ENCODE measurements around the gene DNMT3A.

The DNMT3A gene

DNA sequence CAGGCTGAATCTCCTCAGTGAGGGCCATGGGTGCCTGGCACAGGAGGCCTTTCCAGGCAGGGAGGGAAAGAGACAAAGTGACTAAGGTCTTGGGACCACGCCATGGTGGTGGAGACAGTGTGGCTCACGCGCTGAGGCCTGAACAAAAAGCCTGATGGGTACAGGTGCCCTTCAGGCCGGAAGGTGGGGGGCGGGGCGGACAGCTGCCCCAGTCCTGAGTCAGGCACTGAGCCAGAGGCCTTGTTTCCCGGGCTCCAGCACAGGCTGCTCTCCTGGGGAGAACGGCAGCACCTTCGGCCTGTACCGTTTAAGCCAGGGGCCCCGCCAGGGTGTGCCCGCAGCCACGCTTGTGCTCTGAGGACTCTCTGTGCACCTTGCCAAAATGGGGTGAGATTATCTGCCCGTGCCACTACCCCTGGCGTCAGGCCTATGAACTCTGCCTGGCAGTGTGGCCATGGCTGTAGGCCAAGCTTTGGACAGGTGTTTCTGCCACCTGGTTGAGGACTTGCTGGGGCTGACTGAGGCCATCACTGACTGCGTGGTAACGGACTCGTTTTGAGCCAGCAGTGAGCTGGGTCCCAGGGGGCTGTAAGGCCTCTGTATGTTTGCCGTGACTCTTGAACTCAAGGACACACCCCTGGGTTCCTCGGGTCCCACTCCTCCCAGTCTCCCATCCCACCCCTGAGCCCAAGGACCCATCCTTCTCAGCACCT lies 31.7 kb upstream of the DNMT3A start:
- no peak for DNase-seq (ENCODE audit: low read depth in 4 of 4, low spot score in 1 of 4)

DNA sequence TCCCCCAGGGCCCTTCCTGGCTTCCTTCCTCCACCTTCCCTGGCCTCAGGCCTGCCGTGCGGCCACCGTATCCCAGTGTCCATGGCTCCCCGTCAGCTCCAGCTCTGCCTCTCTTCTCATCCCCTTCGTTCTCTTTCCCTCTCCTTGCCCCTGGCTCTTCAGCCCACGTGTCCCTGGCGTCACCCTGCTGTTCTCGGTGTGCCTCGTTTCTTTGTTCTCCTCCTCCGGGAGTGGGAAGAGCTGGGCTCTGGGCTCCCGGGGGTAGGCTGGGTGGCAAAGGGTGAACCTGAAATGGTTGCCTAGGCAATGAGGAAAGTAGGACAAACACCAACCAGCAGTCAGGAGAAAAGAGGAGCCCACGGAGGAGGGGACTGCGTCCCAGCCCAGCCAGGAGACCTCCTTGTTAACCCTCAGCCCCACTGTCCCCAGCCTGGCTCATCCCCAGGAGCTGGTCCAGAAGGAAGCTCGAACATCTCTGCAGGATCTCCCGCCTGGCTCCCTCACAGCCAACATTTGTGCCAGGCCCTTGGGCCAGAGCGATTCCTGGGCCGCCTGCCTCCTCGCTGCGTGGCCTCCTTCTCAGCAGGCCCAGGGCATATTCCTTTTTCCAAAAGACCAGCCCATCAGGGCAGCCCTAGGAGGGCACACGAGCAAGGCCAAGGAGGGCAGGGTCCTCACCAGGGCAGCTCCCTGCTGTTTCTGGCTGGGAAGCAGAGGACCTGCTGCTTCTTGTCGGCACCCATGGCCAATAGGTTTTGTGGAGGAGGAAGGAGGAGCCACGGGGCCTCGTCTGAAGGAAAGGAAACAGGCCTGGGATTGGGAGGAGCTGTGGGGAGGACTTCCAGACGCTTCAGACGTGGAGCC lies 30.9 kb upstream of the DNMT3A start:
- DNase-seq (ENCODE audit: low read depth in 4 of 4, low spot score in 1 of 4) = no peak

DNA sequence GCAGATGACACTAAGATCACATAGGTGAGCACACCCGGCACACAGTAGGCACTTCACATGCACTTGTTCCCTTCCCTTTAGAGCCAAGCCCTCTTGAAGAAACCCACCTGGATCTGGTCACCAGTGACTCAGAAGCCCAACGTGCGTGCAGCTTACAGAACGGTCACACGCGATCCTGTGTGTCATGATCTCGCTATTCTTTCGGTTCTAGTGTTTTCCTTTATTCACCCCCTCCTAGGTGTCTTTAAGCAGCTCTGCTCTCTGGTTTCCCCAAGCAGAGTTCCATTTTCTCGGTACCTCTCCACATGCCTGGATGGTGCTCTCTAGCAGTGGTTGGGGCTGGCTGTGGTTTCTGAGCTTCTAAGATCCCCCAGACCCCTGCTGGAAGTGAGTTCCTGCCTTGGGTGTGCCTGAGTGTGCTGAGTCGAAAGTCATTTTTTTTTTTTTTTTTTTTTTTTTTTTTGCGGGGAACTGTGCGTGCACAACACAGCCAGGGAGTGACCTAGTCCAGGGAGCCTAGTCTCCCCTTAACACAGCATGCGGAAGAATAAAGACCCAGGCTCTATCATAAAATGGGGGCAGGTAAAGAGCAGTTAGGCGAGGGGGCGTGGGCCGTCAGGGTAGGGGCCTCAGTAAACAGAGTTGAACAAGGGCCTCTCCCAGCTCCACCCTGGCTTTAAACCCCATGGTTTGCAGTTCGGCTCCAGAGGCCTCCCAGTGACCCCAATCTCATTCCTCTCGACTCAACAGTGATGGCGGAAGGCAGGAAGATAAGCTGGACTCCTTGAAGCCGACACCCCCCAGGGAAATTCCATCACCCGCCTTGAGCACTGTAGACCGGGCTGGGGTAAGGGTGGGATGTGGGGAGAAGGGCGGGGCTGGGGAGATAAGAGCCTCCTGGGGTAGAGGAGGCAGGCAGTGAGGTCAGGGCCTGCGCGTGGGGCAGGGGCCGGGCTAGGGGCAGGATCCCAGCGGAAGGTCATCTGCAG lies 29.8 kb upstream of the DNMT3A start:
- no peak for DNase-seq (ENCODE audit: low read depth in 4 of 4, low spot score in 1 of 4)

DNA sequence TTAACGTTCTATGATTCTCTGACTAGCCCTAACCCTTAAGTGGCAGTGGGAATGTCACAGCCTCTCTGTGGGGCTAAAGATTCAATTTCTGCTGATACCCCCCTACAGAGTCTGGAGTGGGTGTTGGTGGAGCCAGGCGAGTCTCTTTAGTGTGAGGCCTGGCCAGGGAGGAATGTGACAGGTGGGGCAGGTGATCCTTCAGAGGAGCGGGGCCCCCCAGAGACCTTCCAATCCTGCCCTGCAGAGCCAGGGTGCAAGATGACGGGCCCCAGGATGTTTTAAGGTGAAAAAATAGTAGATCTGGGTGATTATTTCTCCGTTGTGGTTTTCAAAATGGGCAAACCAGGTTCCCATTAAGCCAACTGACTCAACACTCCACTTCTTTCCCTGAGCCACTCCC lies 28.2 kb upstream of the DNMT3A start:
- no peak for DNase-seq (ENCODE audit: low read depth in 4 of 4, low spot score in 1 of 4)

DNA sequence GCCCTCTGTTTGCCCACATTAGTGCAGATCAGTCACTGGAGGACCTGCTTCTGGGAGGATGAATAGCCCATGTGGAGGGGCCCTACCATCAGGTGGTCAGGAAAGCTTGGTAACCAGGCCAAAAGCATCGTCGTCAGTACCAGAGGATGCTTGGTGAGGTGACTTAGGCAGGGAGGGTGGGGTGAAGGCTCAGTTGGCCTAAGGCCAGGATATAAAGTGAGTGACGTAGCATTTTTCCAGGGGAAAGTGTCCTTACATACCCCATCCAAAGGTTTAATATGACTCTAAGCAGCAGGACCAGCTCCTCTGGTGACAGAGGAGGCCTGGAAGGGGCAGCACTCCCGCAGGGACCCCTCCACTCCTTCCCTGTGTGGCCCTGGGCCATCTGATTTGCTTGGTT lies 27.7 kb upstream of the DNMT3A start:
- no peak for DNase-seq (ENCODE audit: low read depth in 4 of 4, low spot score in 1 of 4)

DNA sequence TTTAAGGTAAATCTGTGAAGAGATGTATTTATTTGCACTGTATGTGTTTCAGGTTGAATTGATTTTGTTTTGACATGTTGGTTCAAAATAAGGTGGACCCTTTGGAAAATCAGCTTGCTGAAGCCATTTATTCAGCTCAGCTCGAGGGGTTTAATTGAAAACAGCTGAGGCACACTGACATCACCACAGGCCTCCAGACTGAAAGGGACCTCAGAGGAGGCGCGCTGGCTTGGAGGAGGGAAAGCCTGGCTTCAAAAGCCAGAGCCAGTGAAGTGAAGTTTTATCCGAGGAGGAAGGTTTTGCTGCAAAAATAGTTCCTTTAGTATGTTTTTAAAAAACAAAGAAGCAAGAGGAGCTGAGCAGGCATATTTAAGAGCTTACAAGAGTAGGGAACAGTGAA lies 26.9 kb upstream of the DNMT3A start:
- no peak for DNase-seq (ENCODE audit: low read depth in 4 of 4, low spot score in 1 of 4)

DNA sequence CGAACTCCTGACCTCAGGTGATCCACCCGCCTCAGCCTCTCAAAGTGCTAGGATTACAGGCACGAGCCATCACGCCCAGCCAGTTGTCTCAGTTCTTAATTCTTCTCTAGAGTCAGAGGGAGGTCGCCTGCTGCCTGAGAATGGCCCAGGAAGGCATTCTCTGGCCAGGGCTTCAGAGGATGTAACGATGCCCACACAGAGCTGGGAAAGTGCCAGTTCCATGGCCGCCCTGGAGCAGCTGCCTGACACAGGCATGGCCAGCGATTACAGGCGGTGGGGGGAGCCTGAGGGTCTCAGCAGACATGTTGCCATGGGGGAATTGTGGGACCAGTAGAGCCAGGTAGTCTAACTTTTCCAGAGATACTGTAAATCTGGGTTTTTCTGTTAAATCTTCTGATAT lies 25.6 kb upstream of the DNMT3A start:
- no peak for DNase-seq (ENCODE audit: low read depth in 4 of 4, low spot score in 1 of 4)

DNA sequence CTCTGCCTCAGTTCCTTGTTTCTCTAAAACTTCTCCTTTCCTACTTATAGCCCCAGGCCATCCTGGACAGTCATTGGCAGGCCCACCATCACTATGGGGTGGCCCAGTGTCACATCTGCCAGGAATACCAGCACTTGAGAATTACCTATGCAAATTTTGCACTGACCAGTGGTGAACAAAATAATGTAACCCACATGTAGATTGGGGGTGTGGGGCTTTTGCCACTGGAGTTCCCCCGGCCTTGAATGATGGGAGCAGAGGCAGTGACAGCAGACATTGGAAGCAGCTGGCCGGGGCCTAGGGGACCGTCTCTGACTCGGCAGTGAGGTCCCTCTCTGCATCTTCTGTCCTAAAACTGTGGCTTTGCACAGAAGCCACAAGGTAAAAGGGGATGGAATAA lies 24.9 kb upstream of the DNMT3A start:
- DNase-seq (ENCODE audit: low read depth in 4 of 4, low spot score in 1 of 4) = no peak

DNA sequence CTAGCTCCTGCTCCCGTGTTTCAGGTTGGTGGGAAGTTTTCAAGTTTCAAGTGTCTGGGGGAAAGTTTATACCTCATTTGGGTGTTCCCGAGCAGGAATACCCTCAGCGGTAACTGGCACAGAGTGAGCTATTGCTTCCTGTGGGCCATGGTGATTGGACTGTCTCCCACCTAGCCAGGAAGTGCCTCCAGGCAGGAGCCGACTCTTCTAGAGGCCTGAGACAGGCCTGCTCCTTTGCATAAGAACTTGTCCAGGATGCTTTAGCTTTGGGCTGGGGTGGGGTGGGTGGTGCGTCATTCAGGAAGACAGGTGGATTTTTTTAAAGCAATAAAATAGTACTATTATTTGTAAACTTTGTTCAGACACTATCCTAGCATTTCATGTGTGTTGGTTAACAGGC lies 23.5 kb upstream of the DNMT3A start:
- no peak for DNase-seq (ENCODE audit: low read depth in 4 of 4, low spot score in 1 of 4)

DNA sequence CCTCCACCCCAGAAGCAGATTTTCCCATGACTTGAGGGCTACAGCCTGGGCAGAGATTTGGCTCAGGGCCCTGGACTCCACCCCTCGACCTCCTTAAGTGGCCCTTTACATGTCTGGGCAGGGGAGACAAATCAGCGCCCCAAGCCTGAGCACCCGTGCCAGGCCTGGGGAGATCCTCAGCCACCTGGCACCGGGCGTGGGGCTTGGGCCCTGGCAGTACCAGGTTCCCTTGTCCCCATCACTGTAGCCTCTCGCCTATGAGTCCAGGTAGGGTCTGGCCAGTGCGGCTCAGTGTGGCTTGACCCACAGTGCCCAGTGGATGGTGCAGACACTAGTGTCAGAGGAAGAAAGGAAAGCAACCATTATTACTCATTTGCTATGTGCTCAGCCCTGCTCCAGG lies 22.0 kb upstream of the DNMT3A start:
- no peak for DNase-seq (ENCODE audit: low read depth in 4 of 4, low spot score in 1 of 4)

DNA sequence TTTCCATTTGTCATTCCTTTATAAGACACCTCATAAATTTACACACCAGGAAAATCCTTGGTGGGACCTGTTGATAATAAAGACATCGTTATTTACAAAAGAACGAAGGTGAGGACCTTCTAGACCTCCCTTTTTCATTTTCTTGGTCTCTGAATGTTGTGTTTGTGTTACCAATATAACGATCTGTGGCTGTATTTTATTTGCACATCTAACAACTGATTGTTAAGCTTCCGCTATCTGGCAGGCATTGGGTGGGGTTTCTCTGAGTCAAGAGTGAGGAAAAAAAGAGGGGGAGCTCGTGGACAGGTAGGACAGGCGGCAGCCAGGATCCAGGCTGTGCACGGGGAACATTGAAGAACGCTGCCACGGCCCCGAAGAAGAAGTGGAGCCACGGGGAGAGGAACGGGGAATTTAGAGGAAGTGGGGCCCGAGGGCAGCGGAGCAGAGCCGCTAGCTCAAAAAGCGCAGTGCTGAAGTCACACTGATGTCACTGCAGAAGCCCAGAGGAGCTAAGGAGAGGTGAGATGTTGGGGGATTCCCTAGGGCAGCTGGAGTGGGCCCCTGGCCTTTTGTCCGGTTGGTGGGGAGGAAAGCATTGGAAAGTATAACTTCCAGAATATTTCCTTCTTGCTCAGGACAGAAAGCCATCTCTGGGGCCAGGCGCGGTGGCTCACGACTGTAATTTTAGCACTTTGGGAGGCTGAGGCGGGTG lies 20.9 kb upstream of the DNMT3A start:
- peak in 1 of 4 experiments; percentile 50 for DNase-seq (ENCODE audit: low read depth in 4 of 4, low spot score in 1 of 4)

DNA sequence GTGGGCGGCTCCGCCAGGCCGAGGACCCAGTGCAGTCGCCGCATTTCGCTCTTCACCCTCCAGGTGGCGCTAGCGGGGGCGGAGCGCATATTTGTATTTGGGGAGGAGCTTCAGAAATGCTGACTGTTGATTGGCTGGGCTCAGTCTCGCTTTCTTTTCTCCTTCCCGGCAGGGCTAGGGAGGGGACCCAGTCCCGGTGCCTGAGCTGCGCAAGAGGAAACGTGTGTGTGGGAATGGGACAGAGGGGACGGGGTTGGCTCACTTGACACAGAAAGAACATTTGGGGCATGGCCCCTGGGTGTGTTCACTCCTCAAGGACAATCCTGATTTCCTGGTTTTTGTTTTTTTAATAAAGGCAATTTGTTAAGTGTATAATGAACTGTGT lies 20.3 kb upstream of the DNMT3A start:
- DNase-seq (ENCODE audit: low read depth in 4 of 4, low spot score in 1 of 4) = peak; percentile 82 to 98 (median 90)

DNA sequence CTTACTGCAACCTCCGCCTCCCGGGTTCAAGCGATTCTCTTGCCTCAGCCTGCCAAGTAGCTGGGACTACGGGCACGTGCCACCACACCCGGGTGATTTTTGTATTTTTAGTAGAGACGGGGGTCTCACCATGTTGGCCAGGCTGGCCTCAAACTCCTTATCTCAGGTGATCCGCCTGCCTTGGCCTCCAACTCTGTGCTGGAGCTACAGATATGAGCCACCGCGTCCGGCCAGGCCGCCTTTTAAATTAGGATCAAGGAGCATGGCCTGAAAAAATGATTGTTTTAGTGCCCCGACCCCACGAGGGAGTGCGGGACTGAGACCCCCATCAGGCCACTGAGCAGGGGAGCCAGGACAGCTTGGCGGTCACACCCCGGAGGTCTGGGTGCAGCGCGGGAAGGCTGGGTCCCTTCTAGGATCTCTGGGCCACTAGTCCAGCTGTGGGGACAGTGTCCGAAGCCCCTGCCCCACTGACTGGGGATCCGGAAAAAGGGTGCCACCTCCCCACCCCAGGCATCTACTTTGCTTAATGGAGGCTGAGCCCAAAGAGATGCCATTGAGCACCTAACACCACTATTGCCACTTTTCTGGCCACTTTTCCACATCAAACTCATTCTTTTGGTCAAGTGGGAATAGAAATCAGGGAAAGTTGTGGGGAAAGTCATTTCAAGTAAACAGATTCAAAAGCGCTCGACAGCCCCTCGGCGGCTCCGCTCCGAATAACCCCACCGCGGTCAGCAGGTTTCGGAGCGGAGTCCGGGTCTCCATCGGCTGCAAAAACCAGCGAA lies 19.7 kb upstream of the DNMT3A start:
- no peak for DNase-seq (ENCODE audit: low read depth in 4 of 4, low spot score in 1 of 4)

DNA sequence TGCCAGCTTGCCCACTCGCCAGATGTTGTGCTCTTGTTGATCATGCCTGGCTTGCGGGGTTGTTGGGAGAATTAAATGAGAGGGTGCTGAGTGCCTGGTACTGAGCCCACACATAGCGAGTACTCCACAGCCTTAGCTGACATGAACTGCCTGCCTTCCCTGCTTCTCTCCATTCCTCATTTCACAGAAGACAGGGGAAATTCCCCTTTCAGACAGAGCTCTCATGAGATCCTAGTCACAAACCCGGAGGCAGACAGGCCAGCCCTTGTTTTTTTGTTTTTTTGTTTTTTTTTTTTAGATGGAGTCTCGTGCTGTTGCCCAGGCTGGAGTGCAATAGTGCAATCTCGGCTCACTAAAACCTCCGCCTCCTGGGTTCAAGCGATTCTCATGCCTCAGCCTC lies 17.1 kb upstream of the DNMT3A start:
- no peak for DNase-seq (ENCODE audit: low read depth in 4 of 4, low spot score in 1 of 4)

DNA sequence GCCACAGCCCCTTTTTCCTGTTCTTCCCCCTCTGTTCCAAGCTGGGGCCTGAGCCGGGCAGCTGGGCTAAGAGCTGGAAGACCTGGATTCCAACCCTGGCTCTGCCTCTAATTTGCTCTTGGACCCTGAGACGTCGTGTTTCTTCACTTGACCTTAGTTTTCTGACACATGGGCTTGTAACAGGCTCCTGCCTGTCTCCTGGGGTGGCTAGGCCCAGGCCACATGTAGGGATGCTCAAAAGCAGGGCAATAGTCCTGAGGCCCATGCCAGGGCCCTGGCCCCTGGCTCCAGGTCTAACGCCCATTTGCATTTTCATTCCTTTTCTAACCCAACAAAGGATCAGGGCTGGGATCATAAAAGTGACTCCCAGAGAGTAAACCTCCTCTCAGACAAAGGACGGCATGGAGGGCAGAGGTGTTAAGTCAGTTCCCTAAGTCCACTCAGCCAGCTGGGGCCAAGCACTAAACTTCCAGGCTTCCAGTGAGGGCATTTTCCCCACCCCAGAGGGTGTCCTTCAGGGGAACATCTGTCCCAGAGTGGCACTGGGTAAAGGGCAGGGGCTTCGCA lies 16.6 kb upstream of the DNMT3A start:
- DNase-seq (ENCODE audit: low read depth in 4 of 4, low spot score in 1 of 4) = no peak

DNA sequence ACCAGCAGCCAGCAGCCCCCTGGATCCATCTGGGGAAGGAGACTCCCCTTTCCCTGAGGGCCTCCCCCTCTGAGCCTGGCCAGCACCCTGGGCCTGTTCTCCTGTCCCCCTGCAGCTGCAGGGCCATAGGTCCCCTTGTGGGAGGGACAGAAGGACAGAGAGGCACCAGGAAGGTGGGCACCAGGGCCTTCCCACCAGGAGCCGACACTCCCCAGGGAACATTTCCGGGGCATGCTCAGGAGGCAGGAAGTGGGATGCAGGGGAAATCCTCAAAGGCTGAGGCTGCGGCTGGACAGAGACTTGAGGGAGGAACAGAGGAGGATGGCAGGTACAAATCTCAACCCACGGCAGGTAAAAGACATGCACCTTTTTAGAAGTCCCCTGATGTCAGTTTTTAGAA lies 14.4 kb upstream of the DNMT3A start:
- DNase-seq (ENCODE audit: low read depth in 4 of 4, low spot score in 1 of 4) = no peak

DNA sequence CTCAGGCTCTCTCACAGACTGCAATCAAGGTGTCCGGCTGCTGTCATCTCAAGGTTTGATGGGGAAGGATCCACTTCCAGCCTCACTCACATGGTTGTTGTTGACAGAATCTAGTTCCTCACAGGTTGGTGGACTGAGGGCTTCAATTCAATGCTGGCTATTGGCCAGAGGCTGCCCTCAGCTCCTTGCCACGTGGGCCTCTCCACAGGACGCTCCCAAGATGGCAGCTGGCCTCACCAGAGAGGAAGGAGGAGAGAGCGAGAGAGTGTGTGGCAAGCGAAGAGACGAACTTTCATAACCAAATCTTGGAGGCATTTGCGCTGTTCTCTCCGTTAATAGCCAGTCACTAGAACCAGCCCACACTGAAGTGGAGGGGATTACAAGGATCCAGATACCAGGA lies 13.5 kb upstream of the DNMT3A start:
- no peak for DNase-seq (ENCODE audit: low read depth in 4 of 4, low spot score in 1 of 4)

DNA sequence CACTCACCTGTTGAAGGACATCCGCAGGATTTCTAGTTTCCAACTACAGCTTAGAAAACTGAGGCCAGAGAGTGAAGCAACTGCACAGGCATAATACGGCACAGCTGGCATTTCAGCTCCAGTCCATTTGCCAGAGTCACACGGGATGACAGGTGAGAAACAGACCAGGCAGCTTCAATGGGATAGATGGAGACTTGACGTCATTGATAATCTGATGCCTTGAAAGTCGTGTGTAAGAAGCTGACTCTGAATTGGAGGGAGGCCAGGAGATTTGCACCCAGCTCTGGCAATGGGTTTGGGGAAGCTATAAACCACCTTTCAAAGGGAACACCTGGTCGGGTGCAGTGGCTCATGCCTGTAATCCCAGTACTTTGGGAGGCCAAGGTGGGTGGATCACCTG lies 12.4 kb upstream of the DNMT3A start:
- DNase-seq (ENCODE audit: low read depth in 4 of 4, low spot score in 1 of 4) = no peak

DNA sequence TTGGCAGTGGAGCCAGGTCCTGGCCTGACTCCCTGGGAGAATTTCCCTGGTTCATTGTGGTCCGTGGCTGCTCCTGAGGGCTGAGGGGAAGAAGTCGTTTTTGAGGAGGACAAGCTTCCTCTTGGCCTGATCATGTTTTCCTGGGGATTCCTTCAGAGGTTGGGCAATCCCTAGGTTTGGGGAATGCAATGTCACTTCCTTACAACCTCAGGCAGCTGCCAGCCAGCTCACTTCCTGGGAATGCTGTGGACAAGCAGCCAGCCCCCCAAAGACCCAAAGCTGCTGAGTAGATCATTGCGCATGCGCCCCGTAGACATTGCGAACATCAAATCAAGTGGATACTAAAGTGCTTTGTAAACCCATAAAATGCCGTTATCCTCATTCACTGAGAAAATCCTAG lies 7.7 kb upstream of the DNMT3A start:
- no peak for DNase-seq (ENCODE audit: low read depth in 4 of 4, low spot score in 1 of 4)

DNA sequence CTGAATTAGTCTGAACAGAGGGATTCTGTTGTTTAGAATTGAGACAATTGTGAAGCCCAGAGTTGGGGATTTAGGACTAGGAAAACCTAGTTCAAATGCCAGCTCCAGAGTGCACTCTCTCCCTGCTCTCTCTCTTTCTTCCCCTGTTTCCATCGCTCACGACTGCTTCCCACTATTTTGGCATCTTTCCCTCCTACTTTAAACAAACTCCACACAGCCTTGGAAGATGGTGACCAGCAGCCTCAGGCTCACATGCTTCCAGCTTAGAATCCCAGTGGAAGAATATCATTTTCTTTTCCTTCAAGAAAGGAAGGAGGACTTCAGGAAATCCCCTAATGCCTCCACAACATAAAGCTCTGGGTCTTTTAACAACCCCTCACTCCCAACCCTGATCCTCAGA lies 6.1 kb upstream of the DNMT3A start:
- DNase-seq (ENCODE audit: low read depth in 4 of 4, low spot score in 1 of 4) = no peak
